IMR-90 (cell line): ENCODE results near the gene POFUT2. TPM values are rescaled to one million over a fixed set of nuclear protein-coding genes. Genes with fewer than 3 reads are reported as not detected.

Source experiments
- ATAC-seq: fragments of 200-7000 bp; cut with Tn5 transposase; 2 replicates; pipeline ENCODE4 v1.9.1; 2020; ENCODE audit warnings: low read depth, mild to moderate bottlenecking, moderate library complexity
- BruUV-seq: library from RNA; stranded (reverse); fragments of 400-500 nt; replicated peaks from 2 replicates; lab custom pipeline; 2021; lab: Mats Ljungman, UMichigan
- CTCF ChIA-PET: fragments of 300-600 bp; formaldehyde crosslinking; extraction: SDS; loops from one replicate; lab custom pipeline; 2021; ENCODE audit warnings: antibody characterized with exemption; lab: Yijun Ruan, JAX
- POLR2A ChIA-PET: fragments of 300-600 bp; sonication (Branson Sonifier 250); formaldehyde crosslinking; loops from one replicate; lab custom pipeline; 2022; ENCODE audit warnings: antibody characterized with exemption; ENCODE audit not compliant: unreplicated experiment; lab: Charles Lee
- DNase-seq: peaks from one replicate; pipeline ENCODE4 v3.0.0; 2013
- H2AFZ ChIP-seq: replicated peaks from 2 replicates; pipeline ENCODE3; 2013; ENCODE audit warnings: low read length, mild to moderate bottlenecking; ENCODE audit not compliant: poor library complexity
- H2AK5ac ChIP-seq: 2 replicates; pipeline ENCODE4 v1.6.1; 2013; ENCODE audit warnings: low read depth, low read length, inconsistent platforms
- H2AK9ac ChIP-seq: replicated peaks from 2 replicates; pipeline ENCODE3; 2013; ENCODE audit warnings: mild to moderate bottlenecking, low read depth, low read length, moderate library complexity; ENCODE audit not compliant: poor library complexity
- H2BK120ac ChIP-seq: 2 replicates; pipeline ENCODE4 v1.6.1; 2013; ENCODE audit warnings: low read depth, low read length, inconsistent platforms
- H2BK15ac ChIP-seq: 3 replicates; pipeline ENCODE4 v1.6.1; 2013; ENCODE audit warnings: low read depth, low read length, inconsistent platforms
- H2BK20ac ChIP-seq: 2 replicates; pipeline ENCODE4 v1.6.1; 2013; ENCODE audit warnings: low read depth, mild to moderate bottlenecking, inconsistent platforms, low read length, moderate library complexity
- H2BK5ac ChIP-seq: 2 replicates; pipeline ENCODE4 v1.6.1; 2013; ENCODE audit warnings: mild to moderate bottlenecking, low read depth, low read length, inconsistent platforms; ENCODE audit not compliant: poor library complexity, severe bottlenecking
- H3K14ac ChIP-seq: replicated peaks from 2 replicates; pipeline ENCODE4 v1.6.1; 2013; ENCODE audit warnings: low read depth, low read length, inconsistent platforms
- H3K18ac ChIP-seq: 2 replicates; pipeline ENCODE4 v1.6.1; 2013; ENCODE audit warnings: low read depth, low read length, control low read depth
- H3K23ac ChIP-seq: 2 replicates; pipeline ENCODE4 v1.6.1; 2013; ENCODE audit warnings: low read depth, low read length, inconsistent platforms
- H3K27ac ChIP-seq: 2 replicates; pipeline ENCODE4 v1.5.1; 2013; ENCODE audit warnings: mild to moderate bottlenecking, control low read depth, low read length; ENCODE audit not compliant: insufficient read depth
- H3K27me3 ChIP-seq: 2 replicates; pipeline ENCODE4 v1.6.1; 2013; ENCODE audit warnings: low read length; ENCODE audit not compliant: control insufficient read depth, insufficient read depth
- H3K36me3 ChIP-seq: 2 replicates; pipeline ENCODE4 v1.6.1; 2013; ENCODE audit warnings: low read length, mixed read lengths; ENCODE audit not compliant: control insufficient read depth, insufficient read depth
- H3K4ac ChIP-seq: 2 replicates; pipeline ENCODE4 v1.6.1; 2013; ENCODE audit warnings: low read depth, low read length, inconsistent platforms
- H3K4me1 ChIP-seq: 2 replicates; pipeline ENCODE4 v1.6.1; 2013; ENCODE audit warnings: low read length, mixed read lengths; ENCODE audit not compliant: control insufficient read depth, insufficient read depth
- H3K4me2 ChIP-seq: 2 replicates; pipeline ENCODE4 v1.6.1; 2013; ENCODE audit warnings: low read depth, mild to moderate bottlenecking, control low read depth, low read length, moderate library complexity
- H3K4me3 ChIP-seq: 2 replicates; pipeline ENCODE4 v1.5.1; 2013; ENCODE audit warnings: low read depth, mild to moderate bottlenecking, control low read depth, low read length, moderate library complexity; ENCODE audit not compliant: insufficient read depth
- H3K56ac ChIP-seq: 2 replicates; pipeline ENCODE4 v1.6.1; 2013; ENCODE audit warnings: low read length, inconsistent platforms; ENCODE audit not compliant: insufficient read depth; ENCODE audit errors: extremely low read depth
- H3K79me1 ChIP-seq, 2 experiments: 2 replicates each; pipeline ENCODE4 v1.6.1; 2013; ENCODE audit warnings: low read length in 2 of 2, inconsistent platforms in 1 of 2, low read depth in 1 of 2
- H3K9ac ChIP-seq: 2 replicates; pipeline ENCODE4 v1.6.1; 2013; ENCODE audit warnings: low read depth, low read length, control low read depth
- H3K9me1 ChIP-seq: 2 replicates; pipeline ENCODE4 v1.6.1; 2013; ENCODE audit warnings: low read length, inconsistent platforms; ENCODE audit not compliant: insufficient read depth
- H3K9me3 ChIP-seq: 2 replicates; pipeline ENCODE4 v1.6.1; 2013; ENCODE audit warnings: low read length; ENCODE audit not compliant: control insufficient read depth, insufficient read depth
- H4K20me1 ChIP-seq: 2 replicates; pipeline ENCODE4 v1.6.1; 2013; ENCODE audit warnings: low read length, inconsistent platforms; ENCODE audit not compliant: insufficient read depth
- H4K5ac ChIP-seq: 2 replicates; pipeline ENCODE4 v1.6.1; 2013; ENCODE audit warnings: mild to moderate bottlenecking, low read depth, low read length, control low read depth
- H4K8ac ChIP-seq, 2 experiments: 2 replicates each; pipeline ENCODE4 v1.6.1; 2013; ENCODE audit warnings: low read depth in 2 of 2, low read length in 2 of 2, control low read depth in 1 of 2, inconsistent platforms in 1 of 2
- H4K91ac ChIP-seq: 2 replicates; pipeline ENCODE4 v1.6.1; 2013; ENCODE audit warnings: low read depth, low read length, inconsistent platforms; ENCODE audit not compliant: insufficient read depth
- BHLHE40 ChIP-seq: fragments of 150-350 bp; IDR thresholded peaks from 2 replicates; pipeline ENCODE4 v1.6.1; 2016; ENCODE audit warnings: mild to moderate bottlenecking, low read depth, low read length
- CEBPB ChIP-seq: IDR thresholded peaks from 2 replicates; pipeline ENCODE4 v1.6.1; 2012; ENCODE audit warnings: low read depth, low read length, improper control_type of control experiment
- POLR2A ChIP-seq: IDR thresholded peaks from 2 replicates; pipeline ENCODE4 v1.6.1; 2012; ENCODE audit warnings: mild to moderate bottlenecking, low read depth, low read length
- RAD21 ChIP-seq: IDR thresholded peaks from 2 replicates; pipeline ENCODE4 v1.6.1; 2012; ENCODE audit warnings: low read length, improper control_type of control experiment
- SMC3 ChIP-seq: fragments of 150-350 bp; IDR thresholded peaks from 2 replicates; pipeline ENCODE4 v1.6.1; 2016; ENCODE audit warnings: low read depth, mild to moderate bottlenecking, antibody characterized with exemption, low read length, moderate library complexity
- WGBS, 2 experiments: methylation state at CpG; one replicate each; pipeline versions ENCODE4 v1.1.5 to v1.1.7; 2013; ENCODE audit warnings: missing lambda C conversion rate in 2 of 2; ENCODE audit not compliant: insufficient read length in 1 of 2; ENCODE audit errors: extremely low coverage in 2 of 2; 5-methylcytosine and 5-hydroxymethylcytosine counted together
- dilution Hi-C: fragments of 300-500 bp; cut with HindIII; formaldehyde crosslinking; loops from one replicate; pipeline ENCODE4 v1.14.3; 2018; ENCODE audit warnings: low sequenced_read_pairs; ENCODE audit not compliant: unreplicated experiment
- in situ Hi-C: fragments of 300-500 bp; cut with MboI; formaldehyde crosslinking; loops from 3 replicates; pipeline ENCODE4 v1.14.3; 2019; ENCODE audit warnings: low sequenced_read_pairs, inconsistent platforms, mixed read lengths
- intact Hi-C: fragments of 100-400 bp; cut with micrococcal nuclease; formaldehyde crosslinking; loops from 2 replicates; pipeline ENCODE4 v1.10.0; 2022
- polyA plus RNA-seq, 3 experiments: library from polyadenylated mRNA; depleted of rRNA; stranded (reverse); fragments of >200 nt; gene quantifications; 2 replicates each; pipeline ENCODE4 v1.2.3, GENCODE V29; 2012; ENCODE audit warnings: low replicate concordance in 1 of 3
- total RNA-seq: library from RNA; depleted of rRNA; stranded (reverse); fragments of >200 nt; gene quantifications from 2 replicates; pipeline ENCODE4 v1.2.3, GENCODE V29; 2012

The POFUT2 gene
- total and polyA plus RNA-seq, 2 of the 4 experiments (the other 2 are of a cell fraction), result 18.8 to 59.3 TPM

GRCh38 chr21:45313682-45314081 is 26.0 kb upstream of the POFUT2 start:
- Histone ChIP-seq H4K5ac (no peak overlapping the region), H2AK9ac (no peak overlapping the region), H2AK5ac (no peak overlapping the region; the same call in 1 of the 2 replicates), H3K9me1 (peaks cover 19% of the 10 kb centered on the region), H4K8ac (no peak overlapping the region), H3K14ac (no peak overlapping the region), H4K91ac (no peak overlapping the region; the same call in 1 of the 2 replicates), H3K9ac (no peak overlapping the region), H4K20me1 (no peaks in the 10 kb centered on the region; the same call in 1 of the 2 replicates), H3K56ac (no peak overlapping the region), H3K79me1 (peaks cover 0 to 14% of the 10 kb centered on the region in 2 experiments; a peak in 2 of 4 replicates), H2BK5ac (no peak overlapping the region), H3K4ac (peak overlapping the region; percentile 50; the same call in 1 of the 2 replicates), H3K27ac (no peak overlapping the region), H3K36me3 (no peaks in the 10 kb centered on the region), H3K4me3 (no peak overlapping the region), H3K9me3 (no peaks in the 10 kb centered on the region), H2BK15ac (no peak overlapping the region), H3K27me3 (no peaks in the 10 kb centered on the region), H3K4me1 (peaks cover 24% of the 10 kb centered on the region), H3K23ac (no peak overlapping the region), H3K18ac (no peak overlapping the region), H2AFZ (no peak overlapping the region), H2BK20ac (no peak overlapping the region), H3K4me2 (no peak overlapping the region), H2BK120ac (no peak overlapping the region; the same call in 1 of the 2 replicates)
- CTCF ChIA-PET, result no interaction called here
- dilution Hi-C loops (no loop called here), in situ Hi-C loops (no loop called here), intact Hi-C loops (no loop called here)
- POLR2A ChIA-PET, result no interaction called here
- no peak for DNase-seq
- no TSS peak for BruUV-seq
- ATAC-seq, result no peak
- no peak for TF ChIP-seq RAD21
- TF ChIP-seq BHLHE40, result no peak
- no peak for TF ChIP-seq SMC3
- TF ChIP-seq POLR2A, result no peak
- no peak for TF ChIP-seq CEBPB
- WGBS, 2 experiments, result no CpG with 5 or more reads among the region's 3 CpGs
